Muscle of arm (tissue), 12 donors: ENCODE data around the gene STARD7. TPM values are rescaled to one million over a fixed set of nuclear protein-coding genes. Genes with fewer than 3 reads are reported as not detected.
"Not testable (repeated sequence)": the region's sequence is repeated elsewhere in the genome, so short reads cannot be mapped to it uniquely, and the experiment has no call there.

Source experiments
- DNase-seq: peaks from one replicate; pipeline ENCODE4 v3.0.0-alpha.2; 2013
- polyA plus RNA-seq, 12 donors: library from polyadenylated mRNA; unstranded; fragments of 120-200 nt; gene quantifications; one replicate each; pipeline ENCODE4 v1.2.1, GENCODE V29; 2013; ENCODE audit not compliant: insufficient read length in 12 of 12

The STARD7 gene
- polyA plus RNA-seq, 12 donors = 69.6 to 150 (median 116) TPM; not detected in 1

GRCh38 chr2:96150791-96151594 lies 57.6 kb downstream of the STARD7 start:
- no peak for DNase-seq

GRCh38 chr2:96150007-96150640 lies 58.5 kb downstream of the STARD7 start:
- no peak for DNase-seq

- DNase-seq = peak; percentile 49
Measured at GRCh38 chr2:96148410-96149217, 60.0 kb downstream of the STARD7 start.

GRCh38 chr2:96147593-96148201 lies 60.9 kb downstream of the STARD7 start:
- no peak for DNase-seq

GRCh38 chr2:96146881-96147592 lies 61.6 kb downstream of the STARD7 start:
- no peak for DNase-seq

GRCh38 chr2:96146153-96146880 lies 62.3 kb downstream of the STARD7 start:
- DNase-seq = peak; percentile 36

- no peak for DNase-seq
Measured at GRCh38 chr2:96145848-96146152, 62.8 kb downstream of the STARD7 start.

GRCh38 chr2:96145036-96145847 lies 63.4 kb downstream of the STARD7 start, which contains the start of gene DUSP2:
DUSP2 (minus strand) TSS chr2:96145440; CDS start chr2:96145354, 86 bp downstream.
- DNase-seq = peak; percentile 65

GRCh38 chr2:96144481-96145035 lies 64.1 kb downstream of the STARD7 start:
- no peak for DNase-seq

GRCh38 chr2:96143848-96144480 lies 64.7 kb downstream of the STARD7 start:
- DNase-seq = no peak

GRCh38 chr2:96143231-96143847 lies 65.3 kb downstream of the STARD7 start:
- no peak for DNase-seq

- no peak for DNase-seq
Measured at GRCh38 chr2:96142217-96143113, 66.2 kb downstream of the STARD7 start.

- DNase-seq = not testable (repeated sequence)
Measured at GRCh38 chr2:96141624-96141967, 67.0 kb downstream of the STARD7 start.

GRCh38 chr2:96140941-96141623 lies 67.5 kb downstream of the STARD7 start:
- DNase-seq = no peak

- DNase-seq = no peak
Measured at GRCh38 chr2:96139181-96139758, 69.4 kb downstream of the STARD7 start.
